Measurements from ENCODE around the gene HIPK1.

Gene HIPK1

GRCh38 chr1:113935970-113936369 is 6.8 kb downstream of the HIPK1 start:
- Histone ChIP-seq H3K4me3 (ENCODE audit: severe bottlenecking) (no peak overlapping the region), H3K27ac (ENCODE audit: poor library complexity, severe bottlenecking) (no peak overlapping the region), H3K36me3 (ENCODE audit: low read depth) (peaks cover 10% of the 10 kb centered on the region), H3K27me3 (ENCODE audit: insufficient read depth, poor library complexity, severe bottlenecking) (no peaks in the 10 kb centered on the region), H3K9me3 (ENCODE audit: severe bottlenecking) (no peaks in the 10 kb centered on the region), H3K4me1 (ENCODE audit: insufficient read depth, poor library complexity, severe bottlenecking) (peaks cover 13% of the 10 kb centered on the region)
- ATAC-seq (ENCODE audit: low read depth): no peak
- TF ChIP-seq CTCF (IDR thresholded peaks at IDR 0.05; ENCODE audit: poor library complexity, severe bottlenecking): no peak
- no peak for DNase-seq (ENCODE audit: low spot score)

GRCh38 chr1:113937146-113937545 is 8.0 kb downstream of the HIPK1 start:
- ATAC-seq (ENCODE audit: low read depth) (no peak), DNase-seq (ENCODE audit: low spot score) (no peak)
- Histone ChIP-seq H3K27me3 (ENCODE audit: insufficient read depth, poor library complexity, severe bottlenecking) (no peaks in the 10 kb centered on the region), H3K4me1 (ENCODE audit: insufficient read depth, poor library complexity, severe bottlenecking) (peaks cover 3% of the 10 kb centered on the region), H3K27ac (ENCODE audit: poor library complexity, severe bottlenecking) (no peak overlapping the region), H3K9me3 (ENCODE audit: severe bottlenecking) (no peaks in the 10 kb centered on the region), H3K4me3 (ENCODE audit: severe bottlenecking) (no peak overlapping the region), H3K36me3 (ENCODE audit: low read depth) (peaks cover 20% of the 10 kb centered on the region)
- TF ChIP-seq CTCF (IDR thresholded peaks at IDR 0.05; ENCODE audit: poor library complexity, severe bottlenecking): no peak

- H3K27ac ChIP-seq (ENCODE audit: poor library complexity, severe bottlenecking): no peak overlapping the region
Observed at GRCh38 chr1:113938192-113938591, 9.1 kb downstream of the HIPK1 start.

GRCh38 chr1:113940365-113941244 is 11.5 kb downstream of the HIPK1 start:
- no peaks in the 10 kb centered on the region for H3K27me3 ChIP-seq (ENCODE audit: insufficient read depth, poor library complexity, severe bottlenecking)
- TF ChIP-seq CTCF (IDR thresholded peaks at IDR 0.05; ENCODE audit: poor library complexity, severe bottlenecking): no peak
- no peak for ATAC-seq (ENCODE audit: low read depth)
- no peak for DNase-seq (ENCODE audit: low spot score)
- H3K4me3 ChIP-seq (ENCODE audit: severe bottlenecking): no peak overlapping the region
- peaks cover 2% of the 10 kb centered on the region for H3K9me3 ChIP-seq (ENCODE audit: severe bottlenecking)
- H3K27ac ChIP-seq (ENCODE audit: poor library complexity, severe bottlenecking): no peak overlapping the region
- H3K4me1 ChIP-seq (ENCODE audit: insufficient read depth, poor library complexity, severe bottlenecking): peaks cover 3% of the 10 kb centered on the region
- peaks cover 39% of the 10 kb centered on the region for H3K36me3 ChIP-seq (ENCODE audit: low read depth)

More at GRCh38 chr1:113938192-113938591, 9.1 kb downstream of the HIPK1 start:
- DNase-seq (ENCODE audit: low spot score) (no peak), ATAC-seq (ENCODE audit: low read depth) (no peak)
- no peak overlapping the region for H3K4me3 ChIP-seq (ENCODE audit: severe bottlenecking)
- peaks cover 3% of the 10 kb centered on the region for H3K4me1 ChIP-seq (ENCODE audit: insufficient read depth, poor library complexity, severe bottlenecking)
- no peak for TF ChIP-seq CTCF (IDR thresholded peaks at IDR 0.05; ENCODE audit: poor library complexity, severe bottlenecking)
- no peaks in the 10 kb centered on the region for H3K9me3 ChIP-seq (ENCODE audit: severe bottlenecking)
- H3K27me3 ChIP-seq (ENCODE audit: insufficient read depth, poor library complexity, severe bottlenecking): no peaks in the 10 kb centered on the region
- H3K36me3 ChIP-seq (ENCODE audit: low read depth): peaks cover 30% of the 10 kb centered on the region

- no peak for TF ChIP-seq CTCF (IDR thresholded peaks at IDR 0.05; ENCODE audit: poor library complexity, severe bottlenecking)
- DNase-seq (ENCODE audit: low spot score) (no peak), ATAC-seq (ENCODE audit: low read depth) (no peak)
- Histone ChIP-seq H3K27me3 (ENCODE audit: insufficient read depth, poor library complexity, severe bottlenecking) (no peaks in the 10 kb centered on the region), H3K9me3 (ENCODE audit: severe bottlenecking) (peaks cover 3% of the 10 kb centered on the region), H3K4me3 (ENCODE audit: severe bottlenecking) (no peak overlapping the region), H3K27ac (ENCODE audit: poor library complexity, severe bottlenecking) (no peak overlapping the region), H3K36me3 (ENCODE audit: low read depth) (peaks cover 43% of the 10 kb centered on the region), H3K4me1 (ENCODE audit: insufficient read depth, poor library complexity, severe bottlenecking) (peaks cover 3% of the 10 kb centered on the region)
Observed at GRCh38 chr1:113941245-113941559, 12.1 kb downstream of the HIPK1 start.
